Activated naive CD8-positive, alpha-beta T cell treated with anti-CD3 and anti-CD28 coated beads, Interleukin-2, amount 10 ng/mL, durations not matched to agents 7 days and 5 days (primary cell): ENCODE measurements around the gene SEPTIN10. TPM values are rescaled to one million over a fixed set of nuclear protein-coding genes. Genes with fewer than 3 reads are reported as not detected.
"Not testable (repeated sequence)": the region's sequence is repeated elsewhere in the genome, so short reads cannot be mapped to it uniquely, and the experiment has no call there.

Source experiments
- ATAC-seq: fragments of 150-1000 bp; cut with Tn5 transposase; one replicate; pipeline ENCODE4 v1.10.0; 2021; ENCODE audit warnings: low read depth, moderate library complexity
- POLR2A ChIA-PET: fragments of 350-600 bp; sonication (Branson Sonifier 250); formaldehyde crosslinking; loops from one replicate; lab custom pipeline; 2021; ENCODE audit warnings: antibody characterized with exemption; lab: Charles Lee
- DNase-seq: peaks from one replicate; pipeline ENCODE4 v3.0.0; 2021
- H3K27ac Mint-ChIP-seq: one replicate; pipeline ENCODE4 v1.8.0; 2022; ENCODE audit warnings: mild to moderate bottlenecking, mixed read lengths
- H3K27me3 Mint-ChIP-seq: one replicate; pipeline ENCODE4 v1.8.0; 2022; ENCODE audit warnings: mild to moderate bottlenecking, moderate library complexity, mixed read lengths
- H3K36me3 Mint-ChIP-seq: one replicate; pipeline ENCODE4 v1.8.0; 2021; ENCODE audit warnings: mild to moderate bottlenecking, mixed read lengths
- H3K4me1 Mint-ChIP-seq: one replicate; pipeline ENCODE4 v1.8.0; 2021; ENCODE audit warnings: mixed read lengths
- H3K4me3 Mint-ChIP-seq: one replicate; pipeline ENCODE4 v1.8.0; 2022; ENCODE audit warnings: mild to moderate bottlenecking, moderate library complexity, mixed read lengths
- H3K9me3 Mint-ChIP-seq: one replicate; pipeline ENCODE4 v1.8.0; 2021; ENCODE audit warnings: mixed read lengths
- total RNA-seq, 2 experiments: library from RNA; stranded (reverse); gene quantifications; one replicate each; pipeline ENCODE4 v1.2.3, GENCODE V29; 2021

Gene SEPTIN10
- total RNA-seq, 2 experiments from 2014 or later = 0.31 to 0.61 TPM

GRCh38 chr2:109602617-109603188 lies 11.1 kb downstream of the SEPTIN10 start:
- H3K36me3 Mint-ChIP-seq = no peaks in the 10 kb centered on the region
- ATAC-seq (no peak), DNase-seq (no peak)
- H3K4me1 Mint-ChIP-seq = no peaks in the 10 kb centered on the region
- no peaks in the 10 kb centered on the region for H3K9me3 Mint-ChIP-seq
- peaks cover 29% of the 10 kb centered on the region for H3K27me3 Mint-ChIP-seq
- POLR2A ChIA-PET = no interaction called here
- no peak overlapping the region for H3K27ac Mint-ChIP-seq
- no peak overlapping the region for H3K4me3 Mint-ChIP-seq

DNA sequence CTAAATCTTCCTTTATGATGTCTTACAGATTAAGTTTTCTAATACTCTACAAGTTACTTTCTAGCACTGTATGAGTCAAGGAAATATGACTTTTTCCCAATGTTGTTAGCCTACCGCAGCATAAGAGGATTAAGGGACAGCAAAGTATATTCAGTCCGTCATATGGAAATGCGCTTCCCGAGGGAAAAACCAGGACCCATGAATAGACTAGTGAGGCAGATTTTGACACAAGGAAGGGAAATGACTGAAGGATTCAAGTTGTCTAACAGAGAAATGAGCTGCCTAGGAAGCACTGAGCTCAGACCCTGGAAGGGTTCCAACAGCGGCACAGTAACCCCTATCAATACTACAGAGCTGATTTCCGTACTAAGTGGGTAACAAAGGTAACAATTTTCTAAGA lies 12.0 kb downstream of the SEPTIN10 start:
- no peak overlapping the region for H3K4me3 Mint-ChIP-seq
- ATAC-seq (no peak), DNase-seq (no peak)
- no peaks in the 10 kb centered on the region for H3K4me1 Mint-ChIP-seq
- H3K9me3 Mint-ChIP-seq = no peaks in the 10 kb centered on the region
- no peak overlapping the region for H3K27ac Mint-ChIP-seq
- H3K36me3 Mint-ChIP-seq = no peaks in the 10 kb centered on the region
- H3K27me3 Mint-ChIP-seq = peaks cover 27% of the 10 kb centered on the region
- POLR2A ChIA-PET = no interaction called here

GRCh38 chr2:109597283-109597682 lies 16.5 kb downstream of the SEPTIN10 start:
- Mint-ChIP-seq H3K27me3 (peaks cover 14% of the 10 kb centered on the region), H3K9me3 (no peaks in the 10 kb centered on the region), H3K4me3 (no peak overlapping the region), H3K36me3 (no peaks in the 10 kb centered on the region), H3K27ac (no peak overlapping the region), H3K4me1 (no peaks in the 10 kb centered on the region)
- POLR2A ChIA-PET = no interaction called here
- no peak for ATAC-seq
- DNase-seq = no peak

GRCh38 chr2:109595644-109596043 lies 18.1 kb downstream of the SEPTIN10 start:
- DNase-seq (no peak), ATAC-seq (no peak)
- POLR2A ChIA-PET = no interaction called here
- Mint-ChIP-seq H3K27me3 (peaks cover 2% of the 10 kb centered on the region), H3K36me3 (no peaks in the 10 kb centered on the region), H3K4me3 (no peak overlapping the region), H3K4me1 (no peaks in the 10 kb centered on the region), H3K9me3 (no peaks in the 10 kb centered on the region), H3K27ac (no peak overlapping the region)

- POLR2A ChIA-PET = no interaction called here
- ATAC-seq = no peak
- Mint-ChIP-seq H3K4me3 (no peak overlapping the region), H3K9me3 (no peaks in the 10 kb centered on the region), H3K27ac (no peak overlapping the region), H3K36me3 (no peaks in the 10 kb centered on the region), H3K4me1 (no peaks in the 10 kb centered on the region), H3K27me3 (no peaks in the 10 kb centered on the region)
- no peak for DNase-seq
Measured at GRCh38 chr2:109594246-109594885, 19.4 kb downstream of the SEPTIN10 start.

DNA sequence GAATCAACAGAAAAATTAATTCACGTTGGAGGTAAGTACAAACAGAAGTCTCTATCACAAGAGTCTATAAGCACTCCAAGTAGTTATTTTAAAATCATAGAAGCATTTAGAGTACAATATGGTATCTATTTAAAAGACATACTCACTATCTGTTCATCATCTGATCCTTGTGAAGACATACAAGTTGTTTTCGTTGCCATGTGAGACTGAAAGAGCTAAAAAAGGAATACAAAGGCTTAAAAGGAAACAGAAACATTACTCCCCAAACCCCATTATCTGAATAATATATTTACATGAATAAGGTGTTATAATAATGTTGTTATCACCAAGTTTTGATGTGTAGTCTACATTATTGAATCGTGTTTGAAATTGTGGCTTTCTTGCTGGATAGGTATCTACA lies 20.9 kb downstream of the SEPTIN10 start:
- Mint-ChIP-seq H3K27me3 (no peaks in the 10 kb centered on the region), H3K36me3 (no peaks in the 10 kb centered on the region), H3K27ac (no peak overlapping the region), H3K9me3 (no peaks in the 10 kb centered on the region), H3K4me3 (no peak overlapping the region), H3K4me1 (no peaks in the 10 kb centered on the region)
- POLR2A ChIA-PET = no interaction called here
- ATAC-seq (no peak), DNase-seq (no peak)

DNA sequence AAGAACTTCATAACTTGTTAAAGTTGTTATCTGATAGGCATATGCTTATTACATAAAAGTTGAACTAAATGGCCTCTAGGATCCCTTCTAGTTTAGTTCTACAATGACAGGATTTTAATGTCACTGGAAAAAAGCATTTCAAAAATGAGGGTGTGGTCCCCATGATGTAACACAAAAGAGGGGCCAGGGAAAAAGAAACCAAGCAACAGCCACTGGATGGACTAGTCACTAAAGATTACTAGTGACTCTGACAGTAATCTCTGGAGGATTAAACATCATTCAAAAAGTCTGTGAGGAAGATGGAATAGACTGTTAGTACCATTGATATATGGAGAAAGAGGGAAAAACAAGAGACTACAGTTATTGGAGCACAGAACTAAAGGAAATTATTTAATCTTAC lies 22.6 kb downstream of the SEPTIN10 start:
- no peak for DNase-seq
- no peak for ATAC-seq
- no peaks in the 10 kb centered on the region for H3K36me3 Mint-ChIP-seq
- H3K4me3 Mint-ChIP-seq = no peak overlapping the region
- no peak overlapping the region for H3K27ac Mint-ChIP-seq
- H3K4me1 Mint-ChIP-seq = no peaks in the 10 kb centered on the region
- H3K27me3 Mint-ChIP-seq = peaks cover 4% of the 10 kb centered on the region
- POLR2A ChIA-PET = no interaction called here
- H3K9me3 Mint-ChIP-seq = no peaks in the 10 kb centered on the region

GRCh38 chr2:109586687-109587086 lies 27.1 kb downstream of the SEPTIN10 start:
- Mint-ChIP-seq H3K4me3 (no peak overlapping the region), H3K27me3 (peaks cover 9% of the 10 kb centered on the region), H3K9me3 (no peaks in the 10 kb centered on the region), H3K27ac (no peak overlapping the region), H3K4me1 (no peaks in the 10 kb centered on the region), H3K36me3 (peaks cover 2% of the 10 kb centered on the region)
- ATAC-seq = no peak
- POLR2A ChIA-PET = no interaction called here
- DNase-seq = no peak

DNA sequence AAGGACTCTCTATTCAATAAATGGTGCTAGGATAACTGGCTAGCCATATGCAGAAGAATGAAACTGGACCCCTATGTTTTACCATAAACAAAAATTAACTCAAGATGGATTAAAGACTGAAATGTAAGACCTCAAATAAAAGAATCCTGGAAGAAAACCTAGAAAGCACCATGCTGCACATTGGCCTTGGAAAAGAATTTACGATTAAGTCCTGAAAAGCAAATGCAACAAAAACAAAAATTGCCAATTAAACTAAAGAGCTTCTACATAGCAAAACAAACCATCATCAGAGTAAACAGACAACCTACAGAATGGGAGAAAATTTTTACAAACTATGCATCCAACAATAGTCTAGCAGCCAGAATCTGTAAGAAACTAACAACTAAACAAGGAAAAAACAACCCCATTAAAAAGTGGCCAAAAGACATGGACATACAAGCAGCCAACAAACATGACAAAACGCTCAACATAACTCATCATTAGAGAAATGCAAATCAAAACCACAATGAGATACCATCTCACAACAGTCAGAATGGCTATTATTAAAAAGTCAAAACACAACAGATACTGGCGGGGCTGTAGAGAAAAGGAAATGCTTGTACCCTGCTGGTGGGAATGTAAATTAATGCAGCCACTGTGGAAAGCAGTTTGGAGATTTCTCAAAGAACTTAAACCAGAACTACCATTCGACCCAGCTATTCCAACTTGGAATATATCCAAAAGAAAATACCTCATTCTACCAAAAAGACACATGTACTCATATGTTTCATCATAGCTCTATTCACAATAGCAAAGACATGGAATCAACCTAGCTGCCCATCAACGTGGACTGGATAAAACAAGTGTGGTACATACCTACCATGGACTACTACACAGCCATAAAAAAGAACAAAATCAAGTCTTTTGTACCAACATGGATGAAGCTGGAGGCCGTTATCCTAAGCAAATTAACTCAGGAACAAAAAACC lies 30.6 kb downstream of the SEPTIN10 start:
- Mint-ChIP-seq H3K36me3 (peaks cover 2% of the 10 kb centered on the region), H3K27me3 (peaks cover 12% of the 10 kb centered on the region), H3K9me3 (no peaks in the 10 kb centered on the region), H3K4me3 (no peak overlapping the region), H3K4me1 (no peaks in the 10 kb centered on the region), H3K27ac (no peak overlapping the region)
- ATAC-seq (no peak), DNase-seq (no peak)
- POLR2A ChIA-PET = no interaction called here

DNA sequence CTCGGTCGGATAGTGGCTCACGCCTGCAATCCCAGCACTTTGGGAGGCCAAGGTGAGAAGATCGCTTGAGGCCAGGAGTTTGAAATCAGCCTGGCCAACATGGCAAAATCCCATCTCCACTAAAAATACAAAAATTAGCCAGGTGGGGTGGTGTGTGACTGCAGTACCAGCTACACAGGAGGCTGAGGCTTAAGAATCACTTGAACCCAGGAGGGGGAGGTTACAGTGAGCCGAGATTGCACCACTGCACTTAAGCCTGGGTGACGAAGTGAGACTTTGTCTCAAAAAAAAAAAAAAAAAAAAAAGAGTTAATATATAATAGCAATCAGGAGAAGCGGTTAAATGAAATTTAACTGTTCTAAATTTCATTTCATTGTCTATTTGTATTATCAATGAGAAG lies 36.1 kb downstream of the SEPTIN10 start:
- H3K36me3 Mint-ChIP-seq, ATAC-seq, H3K4me1 Mint-ChIP-seq, POLR2A ChIA-PET, H3K27me3 Mint-ChIP-seq, H3K27ac Mint-ChIP-seq, DNase-seq, H3K4me3 Mint-ChIP-seq, H3K9me3 Mint-ChIP-seq: not testable (repeated sequence)

DNA sequence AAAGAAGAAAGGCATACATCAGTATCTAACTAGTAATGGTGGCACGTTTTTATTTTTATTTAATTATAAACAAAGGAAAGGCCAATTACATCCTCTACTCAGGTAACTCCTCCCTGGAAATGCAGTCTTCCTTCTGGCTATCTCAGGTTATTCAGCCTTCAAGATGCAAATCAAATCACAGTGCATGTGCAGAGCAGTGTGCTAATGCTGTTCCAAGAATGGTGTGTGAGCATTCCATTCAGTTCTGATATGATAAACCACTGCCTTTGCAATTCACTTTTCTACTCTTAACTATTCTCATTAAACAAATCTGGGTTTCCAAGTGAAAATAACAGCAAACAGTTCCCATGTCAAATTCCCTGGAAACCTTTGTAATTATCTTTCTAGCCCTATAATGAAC lies 38.4 kb downstream of the SEPTIN10 start:
- H3K4me3 Mint-ChIP-seq = no peak overlapping the region

GRCh38 chr2:109563980-109564550 lies 49.7 kb downstream of the SEPTIN10 start:
- Mint-ChIP-seq H3K4me3 (no peak overlapping the region), H3K9me3 (no peaks in the 10 kb centered on the region), H3K27me3 (peaks cover 4% of the 10 kb centered on the region), H3K36me3 (no peaks in the 10 kb centered on the region), H3K27ac (no peak overlapping the region), H3K4me1 (no peaks in the 10 kb centered on the region)
- POLR2A ChIA-PET = no interaction called here
- no peak for DNase-seq
- ATAC-seq = no peak

More for the DNA sequence above, 38.4 kb downstream of the SEPTIN10 start:
- H3K9me3 Mint-ChIP-seq = no peaks in the 10 kb centered on the region
- H3K27ac Mint-ChIP-seq = no peak overlapping the region
- H3K4me1 Mint-ChIP-seq = no peaks in the 10 kb centered on the region
- no peaks in the 10 kb centered on the region for H3K36me3 Mint-ChIP-seq
- ATAC-seq (no peak), DNase-seq (no peak)
- POLR2A ChIA-PET = no interaction called here
- H3K27me3 Mint-ChIP-seq = peaks cover 6% of the 10 kb centered on the region

DNA sequence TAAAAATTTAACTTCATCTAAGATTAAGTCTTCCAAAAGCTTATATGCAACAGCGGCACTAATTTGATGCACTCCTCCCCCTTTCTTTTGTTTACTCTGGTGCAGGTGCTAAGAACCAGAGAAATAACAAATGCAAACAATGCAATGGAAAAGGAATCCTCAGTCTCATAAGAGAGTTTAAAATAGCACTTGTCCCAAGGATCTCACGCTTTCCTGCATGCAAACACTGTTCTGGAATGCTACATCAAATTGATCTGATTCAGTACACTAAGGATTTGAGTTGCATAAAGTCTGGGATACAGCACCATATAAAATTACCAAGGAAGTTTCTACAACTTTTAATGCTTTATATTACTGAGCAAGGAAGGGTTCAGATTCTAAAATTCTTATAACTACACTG lies 50.5 kb downstream of the SEPTIN10 start:
- Mint-ChIP-seq H3K4me3 (no peak overlapping the region), H3K27ac (no peak overlapping the region), H3K27me3 (peaks cover 4% of the 10 kb centered on the region), H3K36me3 (no peaks in the 10 kb centered on the region), H3K9me3 (peaks cover 2% of the 10 kb centered on the region), H3K4me1 (peaks cover 2% of the 10 kb centered on the region)
- DNase-seq = no peak
- POLR2A ChIA-PET = no interaction called here
- no peak for ATAC-seq
